Eye (tissue), 1 donor: ENCODE data around the gene MACROD1.
A peak's percentile ranks its signal among the peaks of the same experiment; 100 is the strongest.
"Not testable (repeated sequence)": the region's sequence is repeated elsewhere in the genome, so short reads cannot be mapped to it uniquely, and the experiment has no call there.

ENCODE experiments used
- DNase-seq: peaks from one replicate; pipeline ENCODE4 v3.0.0-alpha.2; 2015

MACROD1 gene

DNA sequence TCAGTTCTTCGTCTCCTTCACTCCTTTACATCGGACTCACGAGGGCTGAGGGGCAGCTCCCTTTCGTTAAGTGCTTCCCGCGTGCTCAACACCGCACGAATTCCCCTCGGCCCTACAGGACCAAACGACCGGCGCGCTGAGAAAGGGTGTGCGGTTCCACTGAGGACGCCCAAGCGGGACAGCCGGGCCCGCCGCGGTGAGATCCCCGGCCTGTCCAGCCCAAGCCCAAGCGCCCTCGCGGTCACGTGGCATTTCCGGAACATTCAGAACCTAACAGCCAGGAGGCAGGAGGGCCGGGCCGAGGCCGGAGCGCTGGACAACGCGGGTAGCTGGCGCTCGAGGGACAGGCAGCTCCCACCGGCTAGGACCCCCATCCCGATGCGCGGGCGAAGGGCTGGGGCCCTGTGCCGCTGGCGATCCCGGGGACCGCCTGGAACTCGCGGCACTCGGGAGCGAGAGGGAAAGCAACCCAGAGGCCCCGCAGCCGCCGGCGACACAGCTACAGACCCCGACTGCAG is 19.3 kb upstream of the MACROD1 start:
- DNase-seq = no peak

DNA sequence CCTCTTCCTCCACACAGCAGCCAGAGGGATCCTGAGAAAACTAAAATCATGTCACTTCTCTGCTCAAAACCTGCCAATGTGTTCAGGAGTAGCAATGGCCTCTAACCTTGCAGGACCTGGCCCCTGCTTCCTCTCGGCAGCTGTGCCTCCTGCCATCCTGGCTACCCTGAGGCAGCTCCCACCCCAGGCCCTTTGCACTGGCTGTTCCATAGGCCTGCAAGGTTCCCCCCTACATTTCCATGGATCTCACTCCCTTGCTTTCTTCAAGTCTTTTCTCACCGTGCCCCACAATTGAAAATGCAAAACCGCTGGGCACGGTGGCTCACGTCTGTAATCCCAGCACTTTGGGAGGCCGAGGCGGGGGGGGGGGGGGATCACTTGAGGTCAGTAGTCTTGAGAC is 18.0 kb upstream of the MACROD1 start:
- no peak for DNase-seq

DNA sequence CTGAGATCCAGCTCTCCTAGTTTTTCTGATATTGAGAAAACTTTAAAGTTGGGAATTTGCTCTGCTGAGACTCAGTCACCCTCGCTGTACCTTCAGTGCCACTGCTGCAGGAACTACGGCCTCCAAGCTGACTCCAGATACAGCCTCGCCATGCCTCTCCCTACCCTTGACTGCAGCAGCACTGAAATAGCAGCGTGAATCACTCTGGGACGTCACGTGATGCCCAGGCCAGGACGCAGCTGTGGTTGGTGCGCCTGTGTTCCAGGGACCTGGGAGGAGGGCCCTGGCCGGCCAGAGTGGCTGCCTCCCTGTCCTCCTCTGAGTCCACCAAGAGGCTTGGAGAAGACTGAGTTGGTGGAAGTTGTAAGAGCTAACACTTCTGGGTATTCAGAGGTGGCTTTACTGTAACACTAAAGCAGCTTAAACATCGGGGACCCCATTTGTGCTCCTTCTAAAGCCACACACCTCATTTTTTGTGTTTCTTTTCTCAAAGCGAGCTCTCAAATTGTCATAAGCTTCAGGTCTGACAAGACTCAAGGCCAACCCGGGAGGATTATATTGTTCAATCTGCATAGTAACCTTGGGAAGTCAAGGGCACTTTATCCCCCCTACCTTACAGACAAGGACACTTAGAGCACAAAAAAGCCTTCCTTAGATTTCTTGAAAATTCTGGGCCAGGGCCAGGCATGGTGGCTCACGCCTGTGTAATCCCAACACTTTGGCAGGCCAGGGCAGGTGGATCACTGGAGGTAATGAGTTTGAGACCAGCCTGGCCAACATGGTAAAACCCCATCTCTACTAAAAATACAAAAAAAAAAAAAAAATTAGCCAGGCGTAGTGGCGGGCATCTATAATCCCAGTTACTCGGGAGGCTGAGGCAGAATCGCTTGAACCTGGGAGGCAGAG is 15.8 kb upstream of the MACROD1 start:
- peak; percentile 91 for DNase-seq

DNA sequence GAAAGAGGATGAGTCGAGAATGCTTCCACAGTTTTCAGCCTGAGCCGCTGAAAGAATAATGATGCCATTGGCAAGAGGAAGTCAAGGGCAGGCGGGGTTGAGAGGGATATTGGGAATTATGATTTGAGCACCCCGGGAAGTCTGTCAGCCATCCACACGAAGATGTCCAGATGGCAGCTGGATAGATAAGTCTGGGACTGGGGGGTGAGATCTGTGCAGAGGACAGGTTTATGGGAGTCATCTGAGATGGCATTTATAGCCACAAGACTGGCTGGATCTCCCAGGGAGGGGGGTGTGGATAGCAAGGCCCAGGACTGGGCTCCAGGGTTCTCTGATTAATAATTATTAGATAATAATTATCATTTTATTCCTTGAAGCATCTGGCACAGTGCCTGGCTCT is 15.0 kb upstream of the MACROD1 start:
- peak; percentile 24 for DNase-seq

DNA sequence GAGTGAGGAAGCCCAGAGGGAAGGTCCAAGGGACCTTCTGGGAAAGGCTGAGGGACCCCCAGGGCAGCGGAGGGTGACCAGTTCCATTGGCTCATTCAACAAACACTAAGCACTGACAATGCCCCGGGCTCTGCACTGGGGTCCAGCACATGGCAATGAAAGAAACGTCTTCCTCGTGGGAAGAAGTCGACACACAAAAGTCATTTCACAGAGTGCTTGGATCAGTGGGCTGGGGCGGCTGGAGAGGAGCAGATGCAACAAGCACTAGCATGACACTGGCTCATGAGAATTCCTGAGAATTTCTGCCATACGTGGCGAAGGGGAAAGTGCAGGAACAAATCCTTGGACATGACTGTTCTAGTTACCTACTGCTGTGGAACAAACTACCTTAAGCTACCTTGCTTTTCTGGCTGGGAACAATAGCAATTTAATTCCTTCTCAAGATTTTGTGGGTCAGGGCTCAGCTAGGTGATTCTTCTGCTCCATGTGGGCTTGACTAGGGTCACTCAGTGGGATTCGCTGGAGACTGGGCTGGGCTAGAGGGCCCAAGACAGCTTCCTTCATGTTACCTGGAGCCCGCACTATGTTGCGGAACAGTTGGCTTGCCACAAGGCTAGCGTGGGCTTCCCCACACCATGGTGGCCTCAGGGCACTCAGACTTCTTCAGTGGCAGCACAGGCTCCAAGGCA is 13.2 kb upstream of the MACROD1 start:
- DNase-seq = no peak

DNA sequence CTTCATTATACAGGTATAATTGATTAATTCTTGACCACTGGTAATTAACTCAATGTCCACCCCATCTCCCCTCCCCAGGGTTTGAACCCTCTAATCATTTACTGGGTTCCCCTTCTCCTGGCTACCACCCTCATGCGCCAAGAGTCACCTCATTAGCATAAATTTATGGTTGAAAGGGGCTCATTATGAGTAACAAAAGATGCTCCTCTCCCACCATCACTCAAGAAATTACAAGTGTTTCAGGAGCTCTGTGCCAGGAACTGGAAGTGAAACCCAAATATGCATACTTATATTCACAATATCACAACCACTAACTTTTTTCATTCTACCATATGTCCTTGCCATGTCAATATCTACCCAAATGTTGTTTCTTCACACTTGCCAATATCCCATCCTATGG is 12.3 kb upstream of the MACROD1 start:
- DNase-seq = no peak

DNA sequence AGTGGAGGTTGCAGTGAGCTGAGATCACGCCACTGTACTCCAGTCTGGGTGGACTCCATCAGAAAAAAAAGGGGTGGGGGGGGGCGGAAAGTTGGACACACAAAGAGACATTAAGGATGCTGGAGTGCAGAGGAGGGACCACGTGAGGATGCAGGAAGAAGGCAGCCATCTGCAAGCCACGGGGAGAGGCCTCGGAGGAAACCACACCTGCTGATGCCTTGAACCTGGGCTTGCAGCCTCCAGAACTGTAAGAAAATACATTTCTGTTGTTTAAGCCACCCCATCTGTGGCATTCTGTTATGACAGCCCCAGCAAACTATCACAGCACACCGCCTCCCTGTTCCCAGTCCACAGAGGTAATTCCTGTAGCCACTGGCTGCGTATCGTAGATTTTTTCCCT is 10.8 kb upstream of the MACROD1 start:
- no peak for DNase-seq

DNA sequence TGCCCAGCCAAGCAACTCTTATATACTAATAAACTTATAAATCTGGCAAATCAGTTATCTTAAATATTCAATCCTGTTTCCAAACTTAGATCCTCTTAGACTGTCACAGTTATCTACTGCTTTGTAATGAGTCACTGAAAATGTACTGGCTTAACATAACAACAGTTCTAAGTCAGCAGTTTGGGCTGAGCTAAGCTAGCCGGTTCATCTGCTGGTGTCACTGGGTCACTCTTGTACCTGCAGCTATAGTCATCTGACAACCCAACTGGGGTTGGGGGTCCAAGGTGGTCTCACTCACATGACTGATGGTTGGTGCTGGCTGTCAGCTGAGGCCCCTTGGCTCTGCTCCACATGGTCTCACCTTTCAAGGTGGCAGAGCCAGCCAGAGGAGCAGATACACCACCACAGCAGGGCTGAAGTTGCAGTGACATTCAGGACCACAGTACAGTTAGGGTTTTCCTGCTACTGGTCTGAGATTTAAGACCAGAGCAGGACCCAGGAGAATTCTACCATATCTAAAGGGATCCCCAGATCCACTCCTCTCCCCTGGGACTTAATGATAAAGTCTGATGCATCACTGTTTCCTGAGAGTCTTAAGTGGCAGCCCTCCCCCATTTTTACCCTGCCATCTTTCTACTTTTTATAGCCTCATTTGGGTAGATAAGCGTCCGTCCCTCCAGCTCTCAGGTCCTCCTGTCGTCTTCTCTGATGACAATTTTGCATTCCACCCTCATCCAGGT is 7.9 kb upstream of the MACROD1 start:
- no peak for DNase-seq

DNA sequence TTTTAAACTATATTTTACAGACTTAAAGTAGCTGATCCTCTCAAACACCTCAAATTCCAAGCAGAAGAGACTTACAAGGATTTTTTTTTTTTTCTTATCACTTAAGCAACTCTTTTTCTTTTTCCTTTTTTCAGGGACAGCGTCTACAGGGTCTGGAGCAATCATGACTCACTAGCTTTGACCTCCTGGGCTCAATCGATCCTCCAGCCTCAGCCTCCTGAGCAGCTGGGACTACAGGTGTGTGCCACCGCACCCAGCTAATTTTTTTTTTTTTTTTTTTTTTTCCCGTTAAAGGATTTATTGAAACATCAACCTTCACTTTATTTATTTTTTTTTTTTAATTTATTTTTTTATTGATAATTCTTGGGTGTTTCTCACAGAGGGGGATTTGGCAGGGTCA is 4.5 kb upstream of the MACROD1 start:
- DNase-seq = no peak

DNA sequence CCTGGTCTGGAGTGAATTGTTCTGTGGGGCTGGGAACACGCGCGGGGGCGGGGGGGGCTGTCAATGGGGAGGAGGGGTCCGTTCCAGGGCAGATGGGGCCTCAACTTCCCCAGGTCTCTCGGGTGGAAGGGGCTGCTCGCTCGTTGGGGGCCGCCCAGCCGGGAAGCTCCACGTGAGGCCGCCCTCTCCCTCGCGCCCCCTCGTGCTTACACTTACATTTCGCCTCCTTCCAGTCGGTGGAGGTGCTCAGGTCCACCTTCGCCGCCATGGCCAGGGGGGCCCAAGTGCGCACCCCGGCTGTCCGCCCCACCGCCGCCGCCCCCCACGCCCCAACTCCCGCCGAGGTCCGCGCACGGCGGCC is 452 bp downstream of the MACROD1 start:
- DNase-seq = peak; percentile 46

DNA sequence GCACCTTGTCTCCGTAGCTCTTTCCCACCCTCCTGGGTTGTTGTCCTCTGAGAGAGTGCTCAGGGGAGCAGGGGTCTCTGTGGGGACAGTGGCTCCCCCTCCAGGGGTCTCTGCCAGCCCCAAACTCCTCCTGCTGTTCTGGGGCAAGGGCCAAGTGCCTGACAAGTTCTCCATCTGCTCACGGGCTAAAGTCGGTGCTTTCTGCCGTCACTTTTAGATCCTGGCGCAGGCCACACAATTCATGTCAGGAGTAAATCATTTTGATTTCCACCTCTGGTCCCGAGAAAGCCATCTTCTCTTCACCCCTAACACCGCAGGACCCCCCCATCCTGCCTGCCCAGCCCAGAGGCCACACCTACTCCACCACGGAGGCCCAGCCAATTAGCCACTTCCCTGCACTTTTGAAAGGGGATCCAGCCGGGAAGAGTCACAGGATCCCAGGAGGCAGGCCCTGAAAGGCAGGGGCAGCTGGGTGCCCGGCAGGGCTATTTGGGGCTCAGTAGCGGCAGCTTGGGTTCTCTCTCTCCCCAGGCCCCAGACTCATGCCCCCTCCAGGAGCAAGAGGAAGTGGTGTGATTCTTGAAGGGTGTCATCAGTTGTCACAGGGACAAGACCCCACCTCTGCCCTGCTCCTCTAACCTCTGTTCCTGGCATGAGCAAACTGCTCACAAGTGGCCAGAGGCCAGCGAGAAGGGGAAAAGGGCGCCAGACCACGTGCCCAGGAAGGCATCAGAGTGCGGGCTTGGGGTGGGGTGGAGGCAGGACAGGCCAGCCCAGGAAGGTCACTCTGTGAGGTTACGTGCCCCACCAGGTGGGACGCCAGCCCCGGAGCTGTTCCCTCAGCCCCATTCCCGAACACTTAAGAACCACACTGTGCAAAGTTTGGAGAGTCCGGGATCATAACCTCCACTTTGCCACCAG is 1.3 kb downstream of the MACROD1 start:
- peak; percentile 47 for DNase-seq

DNA sequence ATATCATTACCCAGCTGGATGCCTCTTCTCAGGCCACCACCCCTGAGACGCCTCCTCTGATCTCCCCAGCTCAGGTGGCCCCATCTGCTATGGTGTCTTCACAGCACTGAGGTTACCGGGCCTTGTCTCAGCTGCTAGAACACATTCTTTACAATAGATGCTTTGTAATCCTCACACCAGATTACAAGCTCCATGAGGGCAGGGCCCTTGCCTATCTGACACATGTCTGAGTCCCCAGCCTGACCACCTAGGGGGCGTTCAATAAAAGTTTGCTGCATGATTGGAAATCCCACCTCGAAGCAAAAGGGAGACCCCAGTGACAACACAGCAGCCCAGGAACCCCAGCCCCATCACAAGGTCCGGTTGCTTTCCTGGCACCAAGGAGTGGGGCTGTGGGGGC is 2.0 kb downstream of the MACROD1 start:
- no peak for DNase-seq

DNA sequence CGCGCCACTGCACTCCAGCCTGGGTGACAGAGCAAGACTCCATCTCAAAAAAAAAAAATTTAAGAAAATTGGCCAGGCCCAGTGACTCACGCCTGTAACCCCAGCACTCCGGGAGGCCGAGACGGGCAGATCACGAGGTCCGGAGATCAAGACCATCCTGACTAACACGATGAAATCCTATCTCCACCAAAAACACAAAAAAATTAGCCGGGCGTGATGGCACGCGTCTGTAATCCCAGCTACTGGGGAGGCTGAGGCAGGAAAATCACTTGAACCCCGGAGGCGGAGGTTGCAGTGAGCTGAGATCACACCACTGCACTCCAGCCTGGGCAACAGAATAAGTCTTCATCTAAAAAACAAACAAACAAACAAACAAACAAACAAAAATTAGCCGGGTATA is 3.1 kb downstream of the MACROD1 start:
- not testable (repeated sequence) for DNase-seq

DNA sequence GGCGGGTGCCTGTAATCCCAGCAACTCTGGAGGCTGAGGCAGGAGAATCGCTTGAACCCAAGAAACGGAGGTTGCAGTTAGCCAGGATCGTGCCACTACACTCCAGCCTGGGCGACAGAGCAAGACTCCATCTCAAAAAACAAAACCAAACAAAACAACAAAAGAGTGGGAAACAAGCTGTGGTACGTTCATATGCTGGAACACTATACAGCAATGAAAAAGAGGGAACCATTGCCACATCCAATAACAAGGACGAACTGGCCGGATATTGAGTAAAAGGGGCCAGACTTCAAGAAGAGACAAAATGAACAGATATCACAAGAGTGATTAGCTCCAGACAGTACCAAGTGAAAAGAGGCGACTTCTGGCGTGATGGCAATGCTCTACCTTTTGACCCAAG is 4.9 kb downstream of the MACROD1 start:
- no peak for DNase-seq

DNA sequence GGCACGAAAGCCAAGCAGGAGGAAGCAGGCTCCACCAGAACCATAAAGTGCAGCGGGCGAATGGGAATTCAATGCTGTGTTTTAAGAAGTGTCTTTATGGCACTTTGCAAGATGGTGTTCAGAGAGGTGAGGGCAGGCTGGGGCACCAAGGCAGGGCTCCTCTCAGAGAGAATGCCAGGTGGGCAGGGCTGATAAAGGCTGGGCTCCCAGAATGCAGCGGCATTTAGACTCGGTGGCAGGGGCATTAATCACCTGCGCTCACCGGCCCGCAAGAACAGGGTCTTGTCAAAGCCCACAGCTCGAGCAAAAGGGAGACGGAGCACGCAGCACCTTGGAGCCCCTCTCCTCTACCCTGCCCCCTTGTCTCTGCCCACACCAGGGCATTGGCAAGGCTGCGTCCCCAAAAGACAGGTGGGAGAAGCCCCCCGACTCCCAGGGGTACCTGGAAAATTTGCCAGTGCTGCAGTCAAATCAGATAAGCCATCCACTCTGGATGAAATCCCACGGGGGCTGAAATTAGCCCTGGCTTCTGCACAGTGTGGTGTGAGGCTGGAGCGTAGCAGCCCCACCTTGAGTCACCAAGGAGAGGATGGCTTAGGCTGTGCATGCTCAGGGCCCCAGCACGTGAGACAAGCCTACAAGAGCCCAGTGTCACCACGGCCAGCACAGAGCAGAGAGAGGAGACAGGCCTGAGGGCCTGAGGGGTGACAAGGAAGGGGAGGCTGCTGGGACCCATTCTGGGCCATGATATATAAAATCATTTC is 8.1 kb downstream of the MACROD1 start:
- no peak for DNase-seq

DNA sequence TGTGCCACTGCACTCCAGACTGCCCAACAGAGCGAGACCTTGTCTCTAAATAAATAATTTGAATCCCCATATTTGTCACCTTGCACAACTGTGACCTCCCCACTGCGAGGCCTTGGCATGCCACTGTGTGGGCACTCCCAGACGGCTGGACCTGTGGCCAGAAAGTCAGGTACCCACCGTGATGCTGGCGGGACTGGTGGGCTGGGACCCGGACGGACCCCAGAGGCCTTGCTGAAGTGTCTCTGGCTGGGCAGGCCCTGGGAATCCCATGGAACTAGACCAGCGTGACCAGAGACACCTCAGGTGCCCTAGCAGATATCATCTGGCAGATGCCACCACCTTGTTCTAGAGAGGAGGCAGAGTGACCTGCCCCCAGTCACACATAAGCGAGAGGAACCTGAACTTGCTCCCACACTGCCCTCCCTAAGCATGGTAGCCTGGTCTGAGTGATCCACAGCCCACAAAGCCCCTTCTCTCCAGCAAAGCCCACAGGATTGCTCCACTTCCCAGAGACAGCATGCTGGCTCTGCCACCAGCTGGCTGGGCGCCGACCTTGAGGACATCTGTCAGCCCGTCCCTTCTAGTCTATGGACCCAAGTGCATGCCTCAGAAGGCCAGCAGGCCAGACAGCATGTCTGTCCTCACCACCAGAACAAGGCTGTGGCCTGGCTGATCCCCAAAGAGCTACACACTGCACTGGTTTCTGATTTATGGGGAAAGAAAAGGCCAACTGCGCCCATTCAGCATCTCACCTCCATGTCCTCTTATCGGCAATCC is 9.5 kb downstream of the MACROD1 start:
- no peak for DNase-seq

DNA sequence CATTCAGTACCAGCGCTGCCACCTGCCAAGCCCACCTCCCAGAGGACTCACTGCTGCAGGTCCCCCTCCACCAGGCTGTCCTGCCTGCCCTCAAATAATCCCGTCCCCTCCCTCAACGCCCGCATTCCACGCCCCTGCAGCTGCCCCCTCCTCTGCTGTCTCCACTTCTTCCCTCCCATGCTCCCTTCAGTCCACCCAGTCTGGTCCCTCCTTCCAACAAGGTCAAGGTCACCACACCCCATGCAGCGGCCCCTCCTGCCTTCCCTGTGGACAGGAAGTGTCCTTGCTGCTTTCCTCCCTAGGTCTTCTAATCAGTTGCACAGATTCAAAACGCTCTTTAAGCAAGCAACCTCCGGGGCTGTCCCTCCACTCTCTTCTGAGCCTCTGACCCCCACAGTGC is 12.1 kb downstream of the MACROD1 start:
- no peak for DNase-seq

DNA sequence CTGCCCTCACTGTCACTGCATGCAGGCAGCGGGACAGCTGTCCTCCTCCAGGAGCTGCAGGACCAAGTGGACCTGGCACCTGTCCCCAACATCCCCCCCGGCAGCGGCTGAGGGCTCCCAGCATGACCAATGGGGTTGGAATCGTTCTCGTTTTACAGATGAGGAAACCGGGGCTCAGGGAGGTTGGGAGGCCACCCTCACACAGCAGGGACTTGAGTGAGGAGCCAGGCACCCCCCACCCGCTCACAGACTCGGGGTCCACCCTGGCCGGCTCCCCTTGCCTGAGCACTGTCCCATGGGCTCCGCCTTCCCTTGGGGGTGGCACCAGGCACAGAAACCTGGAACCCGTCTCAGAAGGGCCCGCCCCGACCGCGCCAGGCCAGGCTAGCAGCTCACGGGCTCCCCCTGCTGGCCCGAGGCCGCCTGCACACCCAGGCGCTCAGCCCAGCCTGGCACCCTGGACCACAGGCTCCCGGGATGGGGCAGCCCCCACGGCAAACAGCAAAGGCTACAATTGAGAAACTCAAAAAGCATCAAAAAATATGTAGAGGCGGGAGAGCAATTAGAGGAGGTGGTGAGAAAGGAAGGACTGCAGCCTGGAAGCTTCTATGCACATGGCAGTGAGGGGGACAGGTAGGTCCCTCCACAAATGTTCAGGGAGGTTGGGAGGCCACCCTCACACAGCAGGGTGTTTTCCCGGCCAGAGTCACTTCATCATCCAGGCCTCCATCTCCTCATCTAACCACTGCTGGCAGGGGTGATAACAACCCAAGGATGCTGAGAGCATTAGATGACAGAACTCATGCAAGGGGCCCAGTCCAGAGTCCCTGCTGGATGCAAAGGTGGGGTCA is 12.8 kb downstream of the MACROD1 start:
- DNase-seq = peak; percentile 82

DNA sequence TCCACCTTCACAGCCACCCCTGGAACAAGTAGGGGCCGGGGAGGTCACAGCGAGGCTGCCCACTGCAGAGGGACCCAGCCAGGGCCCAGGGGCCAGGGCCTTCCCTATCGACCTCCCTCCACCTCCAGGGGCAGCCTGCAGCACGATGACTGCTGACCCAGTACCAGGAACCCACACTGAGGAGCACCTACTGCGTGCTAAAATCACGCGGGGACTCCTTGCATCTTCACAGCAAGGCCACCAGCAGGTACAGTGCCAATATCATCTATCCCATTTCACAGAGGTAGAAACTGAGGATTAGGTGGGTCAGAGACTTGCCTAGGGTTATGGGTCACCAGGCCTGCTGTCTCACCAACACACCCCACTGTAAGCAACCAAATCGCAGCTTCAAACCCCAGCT is 14.6 kb downstream of the MACROD1 start:
- DNase-seq = no peak
